ENCODE results near the gene ABCA7.

- TF ChIP-seq CTCF (conservative IDR thresholded peaks at IDR 0.05 in 1 of 2, IDR thresholded peaks at IDR 0.05 in 1 of 2; ENCODE audit: extremely low read depth in 1 of 2, insufficient read depth in 1 of 2, low read depth in 1 of 2, low read length in 2 of 2) (peak in 1 of 2 donors; percentile 1), EZH2 (IDR thresholded peaks at IDR 0.05; ENCODE audit: borderline replicate concordance, low read length) (no peak)
Measured at GRCh38 chr19:1035998-1036621, 3.8 kb upstream of the ABCA7 start.

All from mammary epithelial cell (primary cell).